Hematopoietic multipotent progenitor cell treated with erythropoietin and hydrocortisone succinate and interleukin-3 and kit ligand, for 6 days (in vitro differentiated cells): ENCODE measurements around the gene ZNF133.
"Not testable (repeated sequence)": the region's sequence is repeated elsewhere in the genome, so short reads cannot be mapped to it uniquely, and the experiment has no call there.

Experiments used
- DNase-seq: peaks from one replicate; pipeline ENCODE4 v3.0.0-alpha.2; 2015

Gene ZNF133

GRCh38 chr20:18287546-18287914 lies 797 bp upstream of the ZNF133 start:
- DNase-seq: no peak

- peak; percentile 47 for DNase-seq
Observed at GRCh38 chr20:18288749-18289267, 481 bp downstream of the ZNF133 start.

GRCh38 chr20:18289306-18289705 lies 979 bp downstream of the ZNF133 start:
- peak; percentile 3 for DNase-seq

GRCh38 chr20:18299364-18299763 lies 11.0 kb downstream of the ZNF133 start:
- DNase-seq: no peak

GRCh38 chr20:18304618-18305017 lies 16.3 kb downstream of the ZNF133 start:
- peak; percentile 14 for DNase-seq

- DNase-seq: no peak
Observed at GRCh38 chr20:18307301-18307700, 19.0 kb downstream of the ZNF133 start.

GRCh38 chr20:18310051-18310450 lies 21.7 kb downstream of the ZNF133 start:
- DNase-seq: no peak

GRCh38 chr20:18310592-18310991 lies 22.3 kb downstream of the ZNF133 start:
- no peak for DNase-seq

GRCh38 chr20:18312723-18313122 lies 24.4 kb downstream of the ZNF133 start:
- no peak for DNase-seq

- no peak for DNase-seq
Observed at GRCh38 chr20:18313411-18313810, 25.1 kb downstream of the ZNF133 start.

- DNase-seq: no peak
Observed at GRCh38 chr20:18314786-18315406, 26.6 kb downstream of the ZNF133 start.

GRCh38 chr20:18316166-18316565 lies 27.8 kb downstream of the ZNF133 start:
- no peak for DNase-seq

GRCh38 chr20:18321316-18321715 lies 33.0 kb downstream of the ZNF133 start:
- no peak for DNase-seq

- DNase-seq: no peak
Observed at GRCh38 chr20:18321976-18322950, 33.9 kb downstream of the ZNF133 start.

- no peak for DNase-seq
Observed at GRCh38 chr20:18323705-18324104, 35.4 kb downstream of the ZNF133 start.

GRCh38 chr20:18324596-18325089 lies 36.3 kb downstream of the ZNF133 start:
- no peak for DNase-seq

- DNase-seq: no peak
Observed at GRCh38 chr20:18326990-18327389, 38.7 kb downstream of the ZNF133 start.

- no peak for DNase-seq
Observed at GRCh38 chr20:18331694-18332093, 43.4 kb downstream of the ZNF133 start.

GRCh38 chr20:18349749-18350148 lies 61.4 kb downstream of the ZNF133 start:
- not testable (repeated sequence) for DNase-seq

- DNase-seq: no peak
Observed at GRCh38 chr20:18359854-18360253, 71.5 kb downstream of the ZNF133 start.

GRCh38 chr20:18360635-18361034 lies 72.3 kb downstream of the ZNF133 start:
- DNase-seq: no peak

- no peak for DNase-seq
Observed at GRCh38 chr20:18361678-18362077, 73.4 kb downstream of the ZNF133 start.

GRCh38 chr20:18362916-18363315 lies 74.6 kb downstream of the ZNF133 start:
- DNase-seq: no peak

GRCh38 chr20:18363708-18364107 lies 75.4 kb downstream of the ZNF133 start:
- no peak for DNase-seq
